Urinary bladder (tissue), 4 donors: Measurements from ENCODE around the gene MCRS1. TPM values are rescaled to one million over a fixed set of nuclear protein-coding genes. Genes with fewer than 3 reads are reported as not detected.

Experiments
- DNase-seq: peaks from one replicate; pipeline ENCODE4 v3.0.0-alpha.2; 2015; ENCODE audit errors: extremely low spot score
- H3K27ac ChIP-seq: one replicate; pipeline ENCODE4 v1.5.1; 2013; ENCODE audit warnings: low read depth, mild to moderate bottlenecking, moderate library complexity
- H3K36me3 ChIP-seq: one replicate; pipeline ENCODE4 v1.6.1; 2013; ENCODE audit warnings: mild to moderate bottlenecking, moderate library complexity; ENCODE audit not compliant: insufficient read depth
- H3K4me1 ChIP-seq: one replicate; pipeline ENCODE4 v1.6.1; 2013; ENCODE audit warnings: mild to moderate bottlenecking, moderate library complexity; ENCODE audit not compliant: insufficient read depth
- H3K4me3 ChIP-seq: one replicate; pipeline ENCODE4 v1.5.1; 2013; ENCODE audit warnings: low read depth, low read length
- WGBS: extraction: QIAGEN DNeasy Blood & Tissue Kit; methylation state at CpG from one replicate; pipeline ENCODE4 v1.1.7; 2013; 5-methylcytosine and 5-hydroxymethylcytosine counted together
- polyA plus RNA-seq: library from polyadenylated mRNA; stranded (reverse); fragments of 200-250 nt; gene quantifications from one replicate; pipeline ENCODE4 v1.2.3, GENCODE V29; 2013
- total RNA-seq: library from RNA; depleted of rRNA; stranded (reverse); fragments of >200 nt; gene quantifications from one replicate; pipeline ENCODE4 v1.2.3, GENCODE V29; 2014
- donor health status: healthy with polysubstance abuse.
- donor health status: healthy.

MCRS1 gene
- total and polyA plus RNA-seq, 2 donors = 23.0 to 48.3 TPM

GRCh38 chr12:49588721-49589516, 21.0 kb upstream of the MCRS1 start:
- WGBS = 78% methylated on average over 4 of the region's 4 CpGs
- Histone ChIP-seq H3K4me1 (no peaks in the 10 kb centered on the region), H3K4me3 (no peak overlapping the region), H3K36me3 (no peaks in the 10 kb centered on the region), H3K27ac (no peak overlapping the region)
- DNase-seq = no peak

GRCh38 chr12:49588281-49588680, 20.3 kb upstream of the MCRS1 start:
- DNase-seq = no peak
- Histone ChIP-seq H3K36me3 (no peaks in the 10 kb centered on the region), H3K27ac (no peak overlapping the region), H3K4me1 (no peaks in the 10 kb centered on the region), H3K4me3 (no peak overlapping the region)
- 92% methylated on average over 7 of the region's 7 CpGs for WGBS

GRCh38 chr12:49587174-49587908, 19.4 kb upstream of the MCRS1 start:
- Histone ChIP-seq H3K36me3 (no peaks in the 10 kb centered on the region), H3K27ac (no peak overlapping the region), H3K4me3 (no peak overlapping the region), H3K4me1 (no peaks in the 10 kb centered on the region)
- WGBS = 83% methylated on average over 11 of the region's 11 CpGs
- no peak for DNase-seq

GRCh38 chr12:49585477-49586459, 17.8 kb upstream of the MCRS1 start:
- no peak overlapping the region for H3K4me3 ChIP-seq
- no peaks in the 10 kb centered on the region for H3K4me1 ChIP-seq
- H3K27ac ChIP-seq = no peak overlapping the region
- WGBS = 83% methylated on average over 16 of the region's 16 CpGs
- DNase-seq = no peak
- no peaks in the 10 kb centered on the region for H3K36me3 ChIP-seq

- H3K4me3 ChIP-seq = no peak overlapping the region
- no peak for DNase-seq
- no peaks in the 10 kb centered on the region for H3K36me3 ChIP-seq
- WGBS = 82% methylated on average over 7 of the region's 7 CpGs
- H3K27ac ChIP-seq = no peak overlapping the region
- no peaks in the 10 kb centered on the region for H3K4me1 ChIP-seq
Measured at GRCh38 chr12:49584591-49584990, 16.6 kb upstream of the MCRS1 start.

- no peak for DNase-seq
- 62% methylated on average over 13 of the region's 13 CpGs for WGBS
- no peak overlapping the region for H3K27ac ChIP-seq
Measured at GRCh38 chr12:49583366-49584094, 15.6 kb upstream of the MCRS1 start.

GRCh38 chr12:49582850-49583249, 14.9 kb upstream of the MCRS1 start:
- DNase-seq = no peak
- H3K36me3 ChIP-seq = no peaks in the 10 kb centered on the region
- no peak overlapping the region for H3K4me3 ChIP-seq
- no peaks in the 10 kb centered on the region for H3K4me1 ChIP-seq
- 27% methylated on average over 4 of the region's 4 CpGs for WGBS
- H3K27ac ChIP-seq = no peak overlapping the region

More at GRCh38 chr12:49583366-49584094, 15.6 kb upstream of the MCRS1 start:
- Histone ChIP-seq H3K4me1 (no peaks in the 10 kb centered on the region), H3K36me3 (no peaks in the 10 kb centered on the region), H3K4me3 (no peak overlapping the region)

GRCh38 chr12:49582201-49582600, 14.3 kb upstream of the MCRS1 start:
- H3K36me3 ChIP-seq = no peaks in the 10 kb centered on the region
- H3K27ac ChIP-seq = no peak overlapping the region
- H3K4me3 ChIP-seq = no peak overlapping the region
- DNase-seq = no peak
- H3K4me1 ChIP-seq = no peaks in the 10 kb centered on the region
- WGBS = 78% methylated on average over 1 of the region's 1 CpG

- Histone ChIP-seq H3K27ac (no peak overlapping the region), H3K4me3 (no peak overlapping the region), H3K36me3 (no peaks in the 10 kb centered on the region), H3K4me1 (no peaks in the 10 kb centered on the region)
- DNase-seq = peak; percentile 20
- WGBS = 38% methylated on average over 8 of the region's 8 CpGs
Measured at GRCh38 chr12:49580572-49581535, 12.9 kb upstream of the MCRS1 start.

GRCh38 chr12:49578471-49579112, 10.7 kb upstream of the MCRS1 start:
- Histone ChIP-seq H3K4me3 (no peak overlapping the region), H3K36me3 (no peaks in the 10 kb centered on the region), H3K4me1 (no peaks in the 10 kb centered on the region), H3K27ac (no peak overlapping the region)
- WGBS = 80% methylated on average over 13 of the region's 13 CpGs
- DNase-seq = no peak

- no peaks in the 10 kb centered on the region for H3K36me3 ChIP-seq
- no peaks in the 10 kb centered on the region for H3K4me1 ChIP-seq
- H3K4me3 ChIP-seq = no peak overlapping the region
- 83% methylated on average over 9 of the region's 9 CpGs for WGBS
- no peak for DNase-seq
- H3K27ac ChIP-seq = no peak overlapping the region
Measured at GRCh38 chr12:49577589-49578315, 9.8 kb upstream of the MCRS1 start.
